GM12864 (cell line): Measurements from ENCODE around the gene PPP3CA.

Source experiments
- DNase-seq: peaks from one replicate; pipeline ENCODE4 v3.0.0-alpha.2; 2011; ENCODE audit warnings: low read depth
- H3K4me3 ChIP-seq: 2 replicates; pipeline ENCODE4 v1.5.1; 2011; ENCODE audit warnings: mild to moderate bottlenecking, low read depth, low read length, control low read depth
- TF ChIP-seq, protein P1 (sequence below): IDR thresholded peaks from 2 replicates; pipeline ENCODE4 v1.5.1; 2011; ENCODE audit warnings: low read depth, mild to moderate bottlenecking, moderate library complexity, low read length, control low read depth, inconsistent platforms; ENCODE audit errors: missing control alignments

The PPP3CA gene

DNA sequence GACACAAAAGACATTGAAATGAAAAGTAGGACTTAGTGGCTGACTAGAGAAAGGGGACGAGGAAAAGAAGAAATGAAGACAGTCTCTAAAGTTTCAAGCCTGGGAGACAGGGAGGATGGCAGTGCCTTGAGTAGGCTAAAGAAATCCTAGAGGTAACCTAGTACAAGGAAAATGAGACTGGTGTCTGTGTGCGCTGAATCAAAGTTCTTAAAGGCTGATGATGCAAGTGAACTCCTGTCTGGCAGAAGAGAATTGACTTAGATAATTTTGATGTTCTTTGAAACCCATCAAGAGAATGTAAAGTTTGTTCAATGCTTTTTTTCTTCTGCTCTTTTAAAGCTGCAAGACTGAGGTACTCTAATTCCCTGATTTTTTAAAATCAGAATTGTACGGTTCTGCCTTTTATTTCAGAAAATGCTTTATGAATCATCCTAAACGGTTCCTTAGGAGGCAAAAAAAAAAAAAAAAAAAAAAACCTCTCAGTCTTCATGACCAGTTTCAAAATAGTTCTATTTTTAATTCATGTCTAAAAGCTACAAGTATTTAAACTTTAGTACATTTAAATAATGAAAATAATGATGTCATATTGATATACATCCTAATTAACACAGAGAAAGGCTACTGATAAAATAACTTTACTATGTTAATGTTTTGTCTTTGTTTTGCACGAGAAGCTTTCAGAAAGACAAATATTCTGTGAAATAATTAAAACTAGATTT, 189.8 kb downstream of the PPP3CA start:
- TF ChIP-seq, protein P1, sequence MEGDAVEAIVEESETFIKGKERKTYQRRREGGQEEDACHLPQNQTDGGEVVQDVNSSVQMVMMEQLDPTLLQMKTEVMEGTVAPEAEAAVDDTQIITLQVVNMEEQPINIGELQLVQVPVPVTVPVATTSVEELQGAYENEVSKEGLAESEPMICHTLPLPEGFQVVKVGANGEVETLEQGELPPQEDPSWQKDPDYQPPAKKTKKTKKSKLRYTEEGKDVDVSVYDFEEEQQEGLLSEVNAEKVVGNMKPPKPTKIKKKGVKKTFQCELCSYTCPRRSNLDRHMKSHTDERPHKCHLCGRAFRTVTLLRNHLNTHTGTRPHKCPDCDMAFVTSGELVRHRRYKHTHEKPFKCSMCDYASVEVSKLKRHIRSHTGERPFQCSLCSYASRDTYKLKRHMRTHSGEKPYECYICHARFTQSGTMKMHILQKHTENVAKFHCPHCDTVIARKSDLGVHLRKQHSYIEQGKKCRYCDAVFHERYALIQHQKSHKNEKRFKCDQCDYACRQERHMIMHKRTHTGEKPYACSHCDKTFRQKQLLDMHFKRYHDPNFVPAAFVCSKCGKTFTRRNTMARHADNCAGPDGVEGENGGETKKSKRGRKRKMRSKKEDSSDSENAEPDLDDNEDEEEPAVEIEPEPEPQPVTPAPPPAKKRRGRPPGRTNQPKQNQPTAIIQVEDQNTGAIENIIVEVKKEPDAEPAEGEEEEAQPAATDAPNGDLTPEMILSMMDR, result no peak
- H3K4me3 ChIP-seq, result no peak overlapping the region
- DNase-seq, result no peak

DNA sequence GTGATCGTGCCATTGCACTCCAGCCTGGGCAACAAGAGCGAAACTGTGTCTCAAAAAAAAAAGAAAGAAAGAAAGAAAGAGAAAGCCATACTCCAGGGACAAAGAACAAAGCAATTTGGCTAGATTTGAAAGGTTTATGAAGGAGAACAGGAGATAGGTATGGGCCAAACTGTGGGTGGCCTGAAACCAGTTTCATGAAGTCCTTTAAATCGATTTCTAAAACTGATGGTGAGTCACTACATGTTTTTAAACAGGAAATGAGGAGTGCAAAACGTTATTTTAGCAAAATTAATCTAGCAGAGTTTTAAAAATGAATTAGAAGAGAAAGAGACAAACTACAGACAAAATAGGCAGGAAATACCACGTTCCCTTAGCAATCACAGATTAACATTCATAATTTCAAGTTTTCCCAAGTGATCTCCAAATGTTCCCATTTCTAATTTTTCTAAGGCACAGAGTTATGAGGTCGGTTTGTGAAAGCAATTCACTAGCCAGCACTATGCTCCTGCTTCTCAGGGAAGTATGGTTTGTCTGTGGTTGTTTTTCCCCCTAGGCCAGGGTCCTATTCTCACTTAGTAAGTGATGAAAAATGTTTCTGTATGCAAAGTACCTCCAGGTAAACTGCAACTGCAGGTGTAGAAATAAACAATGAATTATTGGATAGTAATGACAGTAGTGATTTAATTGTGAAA, 190.6 kb downstream of the PPP3CA start:
- H3K4me3 ChIP-seq, result no peak overlapping the region
- TF ChIP-seq, protein P1, result no peak

DNA sequence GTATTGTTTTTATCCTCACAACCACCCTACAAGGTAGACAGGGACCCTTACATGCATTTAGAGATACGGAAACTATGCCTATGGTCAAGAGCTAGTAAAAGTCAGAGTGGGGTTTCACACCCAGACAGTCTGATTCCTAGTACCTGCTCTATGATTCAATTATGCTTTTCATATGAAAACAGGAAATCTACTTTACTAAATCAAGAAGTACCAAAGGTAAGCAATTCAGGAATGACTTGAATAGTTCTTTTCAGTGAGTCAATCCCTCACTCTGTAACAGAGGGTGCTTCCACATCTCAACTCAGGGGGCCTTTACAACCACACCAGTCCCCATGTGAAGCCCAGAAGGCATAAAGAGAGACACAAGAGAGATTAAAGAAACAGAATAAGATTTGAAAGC, 191.4 kb downstream of the PPP3CA start:
- TF ChIP-seq, protein P1, result no peak
- H3K4me3 ChIP-seq, result no peak overlapping the region
- DNase-seq, result no peak

More for the DNA sequence above, 190.6 kb downstream of the PPP3CA start:
- no peak for DNase-seq

DNA sequence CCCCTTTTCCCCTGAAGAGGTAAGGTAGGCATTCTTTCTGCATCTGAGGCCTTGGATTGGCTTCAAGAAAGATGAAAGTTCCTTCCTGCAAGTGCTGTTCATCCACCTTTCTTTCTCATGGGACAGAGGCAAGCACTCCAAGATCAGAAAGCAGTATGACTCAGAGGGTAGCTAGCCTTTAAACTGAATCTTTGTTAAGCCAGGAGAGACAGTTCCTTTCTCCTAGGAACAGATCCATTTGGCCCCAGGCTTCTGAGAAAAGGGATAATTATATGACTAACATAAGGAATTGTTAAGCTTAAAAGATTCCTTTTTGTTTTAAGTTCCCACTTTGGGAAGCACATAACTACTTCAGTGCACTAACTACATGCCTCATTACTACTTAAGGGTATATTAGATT, 192.0 kb downstream of the PPP3CA start:
- DNase-seq, result no peak
- TF ChIP-seq, protein P1, result no peak
- no peak overlapping the region for H3K4me3 ChIP-seq

DNA sequence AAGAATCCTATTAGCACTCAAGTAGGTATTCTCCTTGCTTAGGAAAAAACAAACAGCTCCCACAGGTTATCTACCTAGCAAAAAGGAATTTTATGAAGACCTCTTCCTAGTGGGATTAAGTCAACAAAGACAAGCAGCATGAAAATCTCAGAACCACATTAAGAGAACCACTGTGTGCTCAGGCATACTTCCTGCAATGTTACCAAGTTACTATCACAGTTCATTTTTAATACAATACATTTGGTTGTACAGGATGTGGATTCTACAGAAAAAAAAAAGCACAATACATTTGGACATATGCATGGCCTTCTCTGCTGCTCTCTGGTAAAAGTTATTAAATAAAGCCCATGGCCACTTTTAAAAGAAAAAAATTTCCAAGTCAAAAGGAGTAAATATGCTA, 193.7 kb downstream of the PPP3CA start:
- TF ChIP-seq, protein P1, result no peak
- no peak overlapping the region for H3K4me3 ChIP-seq
- DNase-seq, result no peak

DNA sequence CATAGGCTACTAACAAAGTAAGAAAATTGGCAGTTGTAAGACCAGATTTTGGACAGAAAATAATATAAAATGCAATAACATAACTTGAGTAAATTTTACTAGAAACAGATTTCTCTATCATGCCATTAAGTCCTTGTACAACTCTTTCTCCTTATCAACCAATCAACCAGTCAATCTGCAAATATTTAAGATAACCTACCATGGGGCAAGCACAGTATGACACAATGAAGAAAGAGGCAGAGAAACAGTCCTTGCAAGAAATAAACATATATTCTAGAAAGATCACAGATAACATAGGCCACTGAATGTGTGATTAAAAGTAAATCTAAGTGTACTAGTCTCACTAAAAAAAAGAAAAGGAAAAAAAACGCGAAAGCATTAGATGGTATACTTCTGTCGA, 194.8 kb downstream of the PPP3CA start:
- no peak overlapping the region for H3K4me3 ChIP-seq
- no peak for DNase-seq
- TF ChIP-seq, protein P1, result no peak
